Brain pericyte (primary cell): ENCODE results near the gene COG8.

Experiments
- DNase-seq: peaks from one replicate; pipeline ENCODE4 v3.0.0-alpha.2; 2012; ENCODE audit warnings: low read depth, low spot score

Gene COG8

DNA sequence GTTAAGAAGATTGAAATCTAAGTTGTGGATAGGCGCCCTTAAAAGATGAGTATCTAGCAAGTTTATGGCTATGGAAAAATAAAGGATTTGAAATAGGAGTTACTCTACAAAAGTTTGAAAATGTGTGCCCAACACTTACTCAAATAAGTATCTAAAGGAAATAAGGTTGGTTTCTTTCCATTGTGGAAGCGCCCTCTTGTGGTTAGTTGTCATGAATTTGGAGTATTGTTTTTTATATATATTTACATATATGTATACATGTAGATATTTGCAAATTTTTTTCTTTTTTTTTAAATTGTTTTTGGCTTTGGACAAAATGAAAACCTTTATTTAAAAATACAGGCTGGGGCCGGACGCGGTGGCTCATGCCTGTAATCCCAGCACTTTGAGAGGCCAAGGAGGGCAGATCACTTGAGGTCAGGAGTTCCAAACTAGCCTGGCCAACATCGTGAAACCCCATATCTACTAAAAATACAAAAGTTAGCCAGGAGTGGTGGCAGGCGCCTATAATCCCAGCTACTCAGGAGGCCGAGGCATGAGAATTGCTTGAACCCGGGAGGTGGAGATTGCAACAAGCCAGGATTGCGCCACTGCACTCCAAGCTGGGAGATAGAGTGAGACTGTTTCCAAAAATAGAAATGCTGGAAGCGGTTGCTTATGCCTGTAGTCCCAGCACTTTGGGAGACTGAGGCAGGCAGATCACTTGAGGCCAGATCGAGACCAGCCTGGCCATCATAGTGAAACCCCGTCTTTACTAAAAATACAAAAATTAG is 52.2 kb downstream of the COG8 start:
- DNase-seq = no peak

DNA sequence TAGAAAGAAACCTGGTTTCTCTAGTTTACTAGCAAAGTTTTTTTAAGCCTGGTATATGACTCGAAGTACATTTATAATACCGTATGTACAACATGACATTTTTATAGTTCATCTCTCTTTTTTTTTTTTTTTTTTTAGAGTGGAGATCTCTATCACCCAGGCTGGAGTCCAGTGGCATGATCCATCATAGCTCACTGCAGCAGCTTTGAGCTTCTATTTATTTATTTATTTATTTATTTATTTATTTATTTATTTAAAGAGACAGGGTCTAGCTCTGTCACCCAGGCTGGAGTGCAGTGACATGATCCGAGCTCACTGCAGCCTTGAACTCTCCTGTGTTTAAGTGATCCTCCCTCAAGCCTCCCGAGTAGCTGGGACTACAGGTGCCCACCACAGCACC is 54.1 kb downstream of the COG8 start:
- no peak for DNase-seq

DNA sequence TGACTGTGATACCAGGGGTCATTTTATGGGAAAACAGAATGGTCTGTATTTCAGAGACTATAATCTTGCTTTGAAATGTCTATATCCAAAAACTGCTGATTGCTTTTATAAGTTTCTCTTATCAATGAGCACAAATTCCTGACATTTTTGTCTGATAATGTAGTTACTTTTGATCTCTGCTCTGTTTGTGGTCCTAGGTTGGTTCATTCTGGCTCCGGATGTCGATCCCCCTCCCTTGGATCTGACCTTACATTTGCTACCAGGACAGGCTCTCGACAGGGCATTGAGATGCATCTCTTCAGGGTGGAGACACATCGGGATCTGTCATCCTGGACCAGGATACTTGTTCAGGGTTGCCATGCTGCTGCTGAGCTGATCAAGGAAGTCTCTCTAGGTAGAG is 55.5 kb downstream of the COG8 start:
- DNase-seq = no peak

DNA sequence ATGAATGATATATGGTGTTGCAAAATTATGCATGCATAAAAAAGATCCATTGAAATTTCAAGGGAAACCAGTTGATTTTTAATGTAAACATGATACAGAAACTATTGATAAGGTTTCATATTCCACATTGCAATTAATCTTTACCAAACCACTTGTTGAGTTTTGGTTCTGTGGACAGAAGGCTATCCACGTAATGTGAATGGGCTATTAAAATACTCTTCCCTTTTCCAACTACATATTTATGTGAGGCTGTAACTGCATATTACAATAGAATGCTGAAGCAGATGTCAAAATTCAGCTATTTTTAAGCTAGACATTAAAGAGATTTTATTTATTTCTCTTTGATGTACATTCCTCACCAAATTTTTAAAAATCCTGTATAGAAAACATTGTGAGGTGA is 62.0 kb downstream of the COG8 start:
- no peak for DNase-seq
